WI38 (cell line): Measurements from ENCODE around the gene RAB3IP.
"Not testable (repeated sequence)": the region's sequence is repeated elsewhere in the genome, so short reads cannot be mapped to it uniquely, and the experiment has no call there.

Experiments
- H3K4me3 ChIP-seq: 2 replicates; pipeline ENCODE4 v1.5.1; 2011; ENCODE audit warnings: low read depth, mild to moderate bottlenecking, control low read depth, low read length
- CTCF ChIP-seq: IDR thresholded peaks from 2 replicates; pipeline ENCODE4 v1.5.1; 2012; ENCODE audit warnings: low read depth, mild to moderate bottlenecking, control low read depth, low read length

RAB3IP gene

GRCh38 chr12:69844836-69845235, 106.2 kb downstream of the RAB3IP start:
- H3K4me3 ChIP-seq, result no peak overlapping the region

DNA sequence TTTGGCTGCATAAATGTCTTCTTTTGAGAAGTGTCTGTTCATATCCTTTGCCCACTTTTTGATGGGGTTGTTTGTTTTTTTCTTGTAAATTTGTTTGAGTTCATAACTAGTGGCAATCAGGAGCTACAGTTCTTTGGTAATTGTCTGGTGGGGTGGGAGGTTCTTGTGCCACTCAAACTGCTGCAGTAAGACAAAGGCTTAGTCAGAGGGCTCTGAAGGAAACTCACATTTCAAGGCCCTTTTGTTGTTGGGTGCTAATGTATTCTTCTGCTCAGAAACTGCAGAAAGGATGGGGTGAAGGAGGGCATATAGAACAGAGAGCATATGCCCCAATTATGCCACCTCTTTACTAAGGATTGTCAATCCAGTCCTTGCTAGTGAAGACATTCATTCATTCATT, 108.3 kb downstream of the RAB3IP start:
- no peak for TF ChIP-seq CTCF
- H3K4me3 ChIP-seq, result no peak overlapping the region

More at GRCh38 chr12:69844836-69845235, 106.2 kb downstream of the RAB3IP start:
- no peak for TF ChIP-seq CTCF

- H3K4me3 ChIP-seq, result no peak overlapping the region
- no peak for TF ChIP-seq CTCF
Measured at GRCh38 chr12:69851976-69852375, 113.3 kb downstream of the RAB3IP start.

GRCh38 chr12:69853176-69853961, 114.7 kb downstream of the RAB3IP start:
- H3K4me3 ChIP-seq, result not testable (repeated sequence)

DNA sequence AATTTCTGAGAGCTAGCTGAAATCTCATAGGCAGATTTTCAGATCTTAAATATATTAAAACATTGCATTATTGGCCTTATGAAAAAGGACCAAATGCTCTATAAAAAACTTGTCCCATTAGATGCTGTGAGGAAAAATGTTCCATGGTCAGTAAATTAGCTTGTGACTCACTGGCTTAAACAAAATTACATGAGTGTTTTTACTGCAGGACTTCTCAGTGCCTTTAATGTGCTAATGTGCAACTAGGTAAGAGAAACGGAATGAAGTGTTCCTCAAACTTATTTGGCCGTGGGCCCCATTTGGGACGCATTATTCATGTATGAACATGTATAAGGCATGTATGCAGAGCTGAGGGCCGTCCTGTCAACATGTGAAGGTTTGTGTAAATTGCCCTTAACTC, 128.0 kb downstream of the RAB3IP start:
- no peak for TF ChIP-seq CTCF
- no peak overlapping the region for H3K4me3 ChIP-seq

- no peak for TF ChIP-seq CTCF
- no peak overlapping the region for H3K4me3 ChIP-seq
Measured at GRCh38 chr12:69868695-69869094, 130.0 kb downstream of the RAB3IP start.

DNA sequence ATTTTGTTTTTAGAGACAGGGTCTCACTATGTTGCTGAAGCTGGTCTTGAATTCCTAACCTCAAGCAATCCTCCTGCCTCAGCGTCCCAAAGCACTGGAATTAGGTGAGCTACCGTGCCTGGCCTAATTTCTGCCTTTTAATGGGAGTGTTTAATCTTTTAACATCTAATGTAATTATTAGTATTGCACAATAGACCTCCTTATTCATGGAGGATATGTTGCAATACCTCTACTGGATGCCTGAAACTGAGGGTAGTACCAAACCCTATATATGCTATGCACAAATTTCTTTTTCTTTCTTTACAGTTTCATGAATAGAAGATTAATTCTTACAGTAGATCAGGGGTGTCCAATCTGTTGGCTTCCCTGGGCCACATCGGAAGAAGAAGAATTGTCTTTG, 134.1 kb downstream of the RAB3IP start:
- TF ChIP-seq CTCF, result no peak
- no peak overlapping the region for H3K4me3 ChIP-seq
